Choroid plexus epithelial cell (primary cell): ENCODE data around the gene PARD3.
A peak's percentile ranks its signal among the peaks of the same experiment; 100 is the strongest.
"Not testable (repeated sequence)": the region's sequence is repeated elsewhere in the genome, so short reads cannot be mapped to it uniquely, and the experiment has no call there.

ENCODE experiments used
- DNase-seq: peaks from one replicate; pipeline ENCODE4 v3.0.0-alpha.2; 2010; ENCODE audit warnings: low read depth
- H3K4me3 ChIP-seq: 2 replicates; pipeline ENCODE4 v1.5.1; 2011; ENCODE audit warnings: low read depth, mild to moderate bottlenecking, control low read depth, low read length, moderate library complexity
- CTCF ChIP-seq: conservative IDR thresholded peaks from 2 replicates; pipeline ENCODE4 v1.5.1; 2011; ENCODE audit warnings: low read depth, mild to moderate bottlenecking, control low read depth, inconsistent platforms, low read length, moderate library complexity

The PARD3 gene

GRCh38 chr10:34748357-34748756, 66.7 kb downstream of the PARD3 start:
- TF ChIP-seq CTCF: no peak
- H3K4me3 ChIP-seq: no peak overlapping the region
- no peak for DNase-seq

- TF ChIP-seq CTCF: no peak
- DNase-seq: no peak
- H3K4me3 ChIP-seq: no peak overlapping the region
Observed at GRCh38 chr10:34746094-34746493, 69.0 kb downstream of the PARD3 start.

- TF ChIP-seq CTCF: no peak
- no peak overlapping the region for H3K4me3 ChIP-seq
- DNase-seq: no peak
Observed at GRCh38 chr10:34745244-34745643, 69.9 kb downstream of the PARD3 start.

- no peak for TF ChIP-seq CTCF
- DNase-seq: no peak
- no peak overlapping the region for H3K4me3 ChIP-seq
Observed at GRCh38 chr10:34744590-34744989, 70.5 kb downstream of the PARD3 start.

GRCh38 chr10:34743814-34744213, 71.3 kb downstream of the PARD3 start:
- TF ChIP-seq CTCF: no peak
- no peak for DNase-seq
- H3K4me3 ChIP-seq: no peak overlapping the region

- TF ChIP-seq CTCF: no peak
- no peak for DNase-seq
Observed at GRCh38 chr10:34742456-34742855, 72.6 kb downstream of the PARD3 start.

GRCh38 chr10:34741087-34741486, 74.0 kb downstream of the PARD3 start:
- not testable (repeated sequence) for H3K4me3 ChIP-seq, DNase-seq

More at GRCh38 chr10:34742456-34742855, 72.6 kb downstream of the PARD3 start:
- no peak overlapping the region for H3K4me3 ChIP-seq

- DNase-seq: no peak
- H3K4me3 ChIP-seq: peak overlapping the region; percentile 24
- no peak for TF ChIP-seq CTCF
Observed at GRCh38 chr10:34740321-34740720, 74.8 kb downstream of the PARD3 start.
